Frontal cortex (tissue), 4 donors: Measurements from ENCODE around the gene SPON1. TPM values are rescaled to one million over a fixed set of nuclear protein-coding genes. Genes with fewer than 3 reads are reported as not detected.
"Not testable (repeated sequence)": the region's sequence is repeated elsewhere in the genome, so short reads cannot be mapped to it uniquely, and the experiment has no call there.

ENCODE experiments used
- DNase-seq, 2 donors: peaks; one replicate each; pipeline ENCODE4 v3.0.0; 2012; ENCODE audit warnings: low spot score in 2 of 2
- FAIRE-seq: peaks from 2 replicates; lab custom pipeline; 2012; peaks lifted over from hg19 to GRCh38; lab: Jason Lieb, UNC
- total RNA-seq: library from RNA; depleted of rRNA; stranded (reverse); fragments of >200 nt; gene quantifications from one replicate; pipeline ENCODE4 v1.2.3, GENCODE V29; 2014
- donor health status: control.
- donor health status: control.
- donor health status: control.

Gene SPON1
- total RNA-seq, 1 donor from 2014 or later, result 33.4 TPM

DNA sequence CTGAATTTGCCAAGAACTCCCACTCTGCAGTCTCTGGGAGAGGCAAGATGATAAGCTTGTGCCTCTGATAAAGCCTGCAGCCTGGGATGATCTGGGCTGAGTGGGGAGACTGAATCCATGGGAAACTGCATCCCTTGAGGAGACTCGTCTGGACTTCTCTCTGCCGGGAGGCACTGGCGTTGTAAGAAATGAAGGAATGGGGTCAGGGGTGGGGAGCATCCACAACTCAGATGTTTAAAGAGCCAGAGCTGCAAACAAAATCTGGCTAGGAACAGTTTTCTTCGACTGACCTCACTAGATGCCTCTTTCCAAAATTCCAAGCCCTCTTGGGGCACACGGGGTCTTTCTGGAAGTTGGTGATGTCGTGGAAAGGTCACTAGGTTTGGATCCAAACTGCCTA lies 64.4 kb downstream of the SPON1 start:
- DNase-seq, result no peak
- no peak for FAIRE-seq

DNA sequence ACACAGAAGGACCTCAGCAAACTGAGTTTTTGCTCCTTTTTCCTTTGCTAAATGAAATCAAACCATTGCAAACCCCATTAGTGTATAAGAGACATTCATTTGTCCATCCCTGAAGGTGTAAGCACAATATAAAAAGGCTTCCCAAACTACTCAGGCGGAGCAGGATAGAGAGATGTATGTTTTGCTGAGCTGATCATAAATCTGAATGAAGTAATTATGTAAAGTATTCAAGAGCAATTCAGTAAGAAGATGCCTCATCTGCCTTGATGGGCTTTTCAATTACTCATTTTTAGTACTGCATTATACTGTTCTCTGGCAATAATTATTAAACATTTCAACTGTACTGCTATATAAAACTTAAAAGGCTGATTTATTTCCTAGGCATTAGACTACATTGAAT lies 65.0 kb downstream of the SPON1 start:
- no peak for DNase-seq
- FAIRE-seq, result no peak

DNA sequence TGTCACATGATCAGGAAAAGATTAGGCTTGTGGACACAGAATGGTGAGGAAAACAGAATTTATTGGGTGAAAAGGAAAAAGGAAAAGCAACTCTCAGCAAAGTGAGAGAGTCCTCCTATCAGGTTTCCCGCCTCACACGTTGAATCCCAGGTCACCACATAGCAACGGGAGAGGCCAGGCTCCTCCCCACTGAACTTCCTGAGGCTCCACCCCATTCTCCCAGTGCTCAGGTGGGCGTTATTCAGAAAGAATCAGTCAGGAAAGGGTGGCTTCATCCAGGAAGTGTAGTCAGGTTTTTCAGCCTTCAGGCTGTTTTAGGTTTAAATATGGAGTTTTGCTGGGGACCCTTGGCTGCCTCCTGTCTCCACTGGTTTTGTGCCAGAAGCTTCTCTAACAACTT lies 66.9 kb downstream of the SPON1 start:
- FAIRE-seq, result no peak

DNA sequence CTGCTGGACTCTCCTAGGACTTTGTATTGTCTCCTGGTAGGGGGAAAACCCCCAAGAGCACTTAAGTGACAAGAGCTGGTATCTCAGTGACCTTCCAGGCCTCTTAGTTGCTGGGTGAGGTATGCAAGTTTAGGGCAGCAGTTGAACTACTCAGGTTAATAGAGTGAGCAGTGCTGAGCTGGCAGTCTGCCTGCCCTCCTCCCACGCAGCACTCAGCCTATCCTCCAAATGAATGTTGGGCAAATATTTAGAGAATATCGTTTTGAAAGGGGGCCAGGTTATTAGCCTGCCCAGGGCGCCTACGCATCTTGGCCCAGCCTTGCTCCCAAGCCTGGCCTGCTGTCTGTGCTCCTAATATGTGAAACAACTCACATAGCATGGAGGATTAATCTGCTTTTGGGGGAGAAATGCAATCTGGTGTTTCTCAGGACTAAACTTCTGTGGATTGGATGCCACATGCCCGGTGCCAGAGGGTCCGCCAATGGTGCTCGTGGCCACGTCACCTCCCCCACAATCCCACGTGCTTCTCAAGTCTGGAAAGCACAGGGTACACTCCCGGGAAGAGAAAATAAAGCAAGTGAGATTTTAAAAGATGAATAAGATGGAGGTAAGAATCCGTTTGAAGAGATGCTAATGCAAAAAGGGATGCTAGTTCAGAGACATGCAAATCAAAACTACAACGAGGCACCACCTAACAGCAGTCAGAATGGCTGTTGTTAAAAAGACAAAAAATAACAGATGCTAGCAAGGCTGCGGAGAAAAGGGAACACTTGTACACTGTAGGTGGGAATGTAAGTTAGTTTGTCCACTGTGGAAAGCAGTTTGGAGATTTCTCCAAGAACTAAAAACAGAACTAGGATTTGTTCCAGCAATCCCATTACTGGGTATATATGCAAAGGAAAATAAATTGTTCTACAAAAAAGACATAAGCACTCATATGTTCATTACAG lies 67.7 kb downstream of the SPON1 start:
- DNase-seq (no peak), FAIRE-seq (no peak)

More for the DNA sequence above, 66.9 kb downstream of the SPON1 start:
- DNase-seq, result no peak

DNA sequence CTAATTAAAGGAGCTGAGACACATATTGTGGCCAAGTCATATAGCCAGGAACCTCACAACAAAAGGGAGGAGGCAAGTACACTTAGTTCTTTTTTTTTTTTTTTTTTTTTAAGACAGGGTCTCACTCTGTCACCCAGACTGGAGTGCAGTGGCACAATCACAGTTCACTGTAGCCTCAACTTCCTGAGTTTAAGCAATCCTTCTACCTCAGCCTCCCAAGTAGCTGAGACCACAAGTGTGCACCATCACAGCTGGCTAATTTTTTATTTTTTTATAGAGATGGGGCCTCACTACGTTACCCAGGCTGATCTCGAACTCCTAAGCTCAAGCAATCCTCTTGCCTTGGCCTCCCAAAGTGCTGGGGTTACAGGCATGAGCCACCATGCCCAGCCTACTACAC lies 73.0 kb downstream of the SPON1 start:
- FAIRE-seq, DNase-seq: not testable (repeated sequence)

DNA sequence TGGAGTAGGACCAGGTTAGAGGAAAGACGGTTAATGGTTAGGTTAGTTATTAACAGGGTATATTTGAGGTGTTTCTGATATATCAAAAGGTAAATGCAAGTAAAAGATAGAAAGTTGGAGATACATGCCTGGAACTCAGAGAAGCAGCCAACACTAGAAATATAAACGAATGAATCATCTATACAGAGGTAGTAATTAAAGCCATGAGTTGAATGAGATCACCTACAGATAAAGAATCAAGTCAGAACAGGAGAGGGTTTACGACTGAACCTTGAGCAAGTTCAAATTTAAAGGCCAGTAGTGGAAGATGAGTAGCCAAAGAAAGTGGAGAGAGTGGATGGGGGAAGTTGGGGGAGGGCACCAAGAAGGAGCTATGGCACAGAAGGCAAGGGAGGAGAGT lies 73.9 kb downstream of the SPON1 start:
- DNase-seq (no peak), FAIRE-seq (no peak)

DNA sequence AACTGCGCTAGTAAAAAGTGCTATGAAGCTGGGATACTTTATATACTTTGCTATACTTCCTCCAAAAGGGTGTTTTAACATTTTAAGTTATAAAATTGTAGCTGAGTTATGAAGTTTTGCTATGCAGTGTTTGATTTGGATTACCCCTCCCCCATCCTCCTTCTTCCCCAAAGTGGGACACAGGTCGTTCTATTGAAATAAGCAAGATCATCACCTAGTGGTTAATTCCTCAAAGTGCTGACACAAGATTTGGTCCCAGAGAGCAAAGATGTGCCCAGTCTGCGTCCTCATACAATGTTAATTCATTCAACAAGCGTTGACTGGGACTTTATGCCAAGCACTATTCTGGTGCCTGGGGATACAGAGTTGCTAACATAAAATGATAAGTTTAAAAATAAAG lies 78.5 kb downstream of the SPON1 start:
- FAIRE-seq, result no peak
- no peak for DNase-seq

DNA sequence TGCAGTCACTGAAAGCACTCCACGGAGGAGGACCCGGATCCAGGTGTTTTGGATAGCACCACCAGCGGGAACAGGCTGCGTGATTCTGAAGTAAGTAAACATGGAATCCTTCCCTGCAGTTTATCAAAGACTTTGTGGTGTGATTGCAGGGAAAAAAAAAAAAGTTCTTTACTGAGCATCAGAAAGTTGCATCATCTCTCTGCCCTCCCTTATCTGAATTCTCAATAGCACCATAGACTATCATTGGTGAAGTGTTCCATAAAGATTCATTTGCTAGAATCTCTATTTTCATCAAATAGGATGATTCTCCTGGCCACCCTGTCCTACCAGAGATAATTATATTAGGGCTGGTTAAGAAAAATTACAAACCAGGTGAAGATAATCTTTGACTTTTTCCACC lies 79.0 kb downstream of the SPON1 start:
- FAIRE-seq, result no peak
- DNase-seq, result no peak

DNA sequence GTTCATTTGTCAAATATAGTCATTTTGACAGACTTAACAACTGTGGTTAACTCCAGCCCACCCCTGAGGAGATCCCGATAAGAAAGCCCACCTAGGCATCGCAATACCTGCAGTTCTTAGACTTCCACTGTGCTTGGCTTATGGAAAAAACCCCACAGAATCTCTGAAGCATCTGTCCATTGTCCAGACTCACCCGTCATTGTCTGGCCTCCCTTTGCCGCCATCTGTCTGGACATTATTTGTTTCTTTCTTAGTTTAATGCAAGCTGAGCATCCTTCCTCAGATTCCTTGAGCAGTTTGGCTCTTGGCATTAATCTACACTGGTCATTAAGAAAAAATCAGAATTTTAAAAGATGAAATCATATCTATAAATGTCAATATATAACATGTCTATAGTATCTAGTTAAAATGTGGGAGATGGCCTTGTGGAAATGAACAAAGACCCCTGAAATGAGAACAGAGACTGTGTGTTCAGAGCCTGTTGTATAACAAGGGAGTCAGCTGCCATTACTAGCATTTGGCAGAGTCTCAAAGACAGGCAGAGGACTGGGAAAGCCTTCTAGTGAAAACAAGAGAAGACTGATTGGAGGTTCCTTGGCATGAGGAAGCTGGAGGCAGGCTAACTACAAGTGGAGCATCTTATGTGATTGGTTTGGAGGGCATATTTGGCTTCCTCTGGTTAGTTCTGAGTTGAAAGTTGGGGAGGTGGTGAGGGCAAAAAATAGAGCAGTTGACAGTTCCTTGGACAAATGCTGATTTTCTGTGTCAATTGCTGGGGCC lies 80.4 kb downstream of the SPON1 start:
- FAIRE-seq (no peak), DNase-seq (peak in 1 of 2 donors; percentile 21)

DNA sequence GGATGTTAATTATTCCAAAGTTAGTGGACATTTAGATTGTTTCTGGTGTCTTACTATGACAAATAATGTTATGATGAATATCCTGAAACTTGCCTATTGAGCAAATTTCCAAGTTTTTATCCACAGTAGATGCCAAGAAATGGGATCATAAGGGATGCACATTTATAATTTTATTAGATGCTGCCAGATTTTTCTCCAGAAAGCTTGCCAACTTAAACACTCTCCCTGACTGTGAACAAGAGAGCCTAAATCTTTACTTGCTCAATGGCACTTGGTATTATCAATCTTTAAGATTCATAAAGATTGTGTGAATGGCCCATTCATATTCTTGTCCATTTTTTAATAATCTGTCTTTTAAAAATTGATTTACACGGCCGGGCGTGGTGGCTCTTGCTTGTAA lies 82.4 kb downstream of the SPON1 start:
- DNase-seq (no peak), FAIRE-seq (no peak)

DNA sequence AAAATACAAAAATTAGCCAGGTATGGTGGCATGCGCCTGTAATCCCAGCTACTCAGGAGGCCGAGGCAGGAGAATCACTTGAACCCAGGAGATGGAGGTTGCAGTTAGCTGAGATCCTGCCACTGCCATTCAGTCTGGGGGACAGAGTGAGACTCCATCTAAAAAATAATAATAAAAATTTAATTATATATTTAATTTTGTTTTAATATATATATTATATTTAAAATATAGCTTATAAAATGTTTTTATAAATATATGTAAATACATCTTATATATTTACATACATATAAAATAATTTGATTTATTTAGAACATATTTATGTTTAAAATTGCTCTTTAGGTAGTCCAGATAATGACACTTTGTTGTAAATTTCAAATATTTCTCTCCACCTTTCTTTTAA lies 82.9 kb downstream of the SPON1 start:
- FAIRE-seq (peak; percentile 80), DNase-seq (no peak)

DNA sequence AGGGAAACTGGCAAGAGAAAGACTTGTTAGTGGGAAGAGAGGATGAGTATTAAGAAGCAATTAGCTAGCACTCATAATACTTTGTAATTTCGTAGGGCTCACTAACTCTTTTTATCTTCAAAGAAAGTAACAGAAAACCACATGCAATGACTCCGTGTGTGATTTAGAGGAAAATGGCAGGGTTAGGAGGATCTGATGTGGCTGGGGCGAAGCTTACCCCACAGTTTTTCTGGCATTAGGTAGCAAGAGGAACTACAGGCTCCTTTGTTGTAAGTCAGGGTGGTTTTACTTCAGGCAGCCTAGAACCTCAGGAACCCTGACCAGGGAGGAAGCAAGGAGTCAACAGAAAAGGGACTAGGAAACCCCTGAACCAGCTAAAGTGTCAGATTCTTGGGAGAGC lies 89.7 kb downstream of the SPON1 start:
- FAIRE-seq, result no peak

DNA sequence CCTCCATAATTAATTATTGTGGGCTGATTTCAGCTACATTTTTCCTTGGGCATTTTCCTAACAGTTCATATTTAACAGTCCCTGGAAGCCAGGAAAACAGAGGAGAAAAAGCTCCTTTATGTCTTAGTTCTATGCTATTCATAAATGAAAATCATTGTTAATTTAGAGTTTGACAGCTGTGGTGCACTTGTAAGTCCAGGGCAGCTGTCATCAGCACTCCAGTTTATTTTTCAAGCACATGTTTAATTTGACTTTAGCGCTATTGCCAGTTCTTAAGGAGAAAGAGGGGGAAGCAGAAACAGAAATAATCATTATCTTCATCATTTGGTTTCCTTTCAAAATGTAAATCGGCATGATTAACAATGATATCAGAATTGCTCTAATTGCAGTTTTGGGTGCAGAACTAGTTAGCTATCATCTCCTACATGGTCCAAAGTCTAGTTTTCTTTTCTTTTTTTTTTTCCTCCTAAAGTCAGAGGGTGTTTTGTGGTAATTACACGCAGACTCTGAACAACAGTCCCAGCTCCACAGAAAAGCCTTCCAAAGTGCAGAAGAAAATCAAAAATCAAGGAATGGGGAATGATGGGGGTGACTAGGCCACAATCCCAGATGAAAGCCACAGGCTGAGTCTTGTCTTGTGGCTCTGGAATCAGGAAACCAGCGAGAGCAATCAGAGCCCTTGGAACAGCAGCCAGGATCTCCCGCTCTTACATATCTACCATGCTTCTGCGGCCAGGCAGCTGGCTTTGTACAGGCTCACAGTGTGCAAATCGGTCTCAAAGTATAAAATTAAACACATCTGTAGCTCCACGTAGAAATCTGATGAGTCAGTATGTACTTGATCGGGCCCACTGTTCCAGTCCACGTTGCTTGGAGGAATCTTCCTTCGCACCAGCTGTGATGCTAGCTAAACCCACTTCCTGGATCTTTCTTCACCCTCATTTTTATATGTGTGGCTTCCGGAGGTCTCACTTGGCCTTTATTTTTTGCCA lies 91.9 kb downstream of the SPON1 start:
- DNase-seq (no peak), FAIRE-seq (no peak)

More for the DNA sequence above, 89.7 kb downstream of the SPON1 start:
- no peak for DNase-seq

DNA sequence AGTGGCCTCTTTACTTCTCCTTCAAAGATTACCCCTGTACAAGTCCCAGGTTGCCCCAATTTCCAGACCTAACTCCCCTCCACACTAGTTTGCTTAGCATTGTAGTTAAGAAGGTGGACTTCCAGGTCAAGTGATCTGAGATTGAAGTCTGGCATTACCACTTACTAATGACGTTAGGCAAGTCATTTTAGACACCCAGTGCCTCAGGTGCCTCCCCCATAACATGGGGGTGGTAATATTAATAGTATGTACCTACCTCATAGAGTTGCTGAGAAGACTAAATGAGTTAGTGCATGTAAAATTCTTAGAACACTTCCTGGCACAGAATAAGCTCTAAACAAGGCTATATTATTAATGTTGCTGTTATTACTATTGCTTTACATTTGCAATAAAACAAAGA lies 93.4 kb downstream of the SPON1 start:
- FAIRE-seq (no peak), DNase-seq (no peak)

DNA sequence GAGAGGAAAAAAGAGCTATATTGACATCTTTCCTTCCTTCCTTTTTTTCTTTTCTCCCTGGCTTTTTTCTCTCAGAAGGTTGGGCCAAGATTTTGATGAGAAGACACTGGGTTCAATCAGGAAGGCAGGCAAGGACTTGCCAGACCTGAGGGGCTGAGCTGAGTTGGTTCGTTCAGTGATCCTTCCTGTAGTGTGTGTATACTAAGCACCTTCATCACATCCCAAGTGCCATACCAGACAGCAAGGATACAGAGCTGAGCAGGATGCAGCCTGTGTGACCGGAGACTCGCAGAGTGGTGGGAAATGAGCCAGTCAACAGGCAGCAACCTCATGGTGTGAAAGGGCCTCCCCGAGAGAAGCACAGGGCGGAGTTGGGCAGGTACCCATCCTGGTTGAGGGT lies 95.5 kb downstream of the SPON1 start:
- FAIRE-seq (no peak), DNase-seq (no peak)

DNA sequence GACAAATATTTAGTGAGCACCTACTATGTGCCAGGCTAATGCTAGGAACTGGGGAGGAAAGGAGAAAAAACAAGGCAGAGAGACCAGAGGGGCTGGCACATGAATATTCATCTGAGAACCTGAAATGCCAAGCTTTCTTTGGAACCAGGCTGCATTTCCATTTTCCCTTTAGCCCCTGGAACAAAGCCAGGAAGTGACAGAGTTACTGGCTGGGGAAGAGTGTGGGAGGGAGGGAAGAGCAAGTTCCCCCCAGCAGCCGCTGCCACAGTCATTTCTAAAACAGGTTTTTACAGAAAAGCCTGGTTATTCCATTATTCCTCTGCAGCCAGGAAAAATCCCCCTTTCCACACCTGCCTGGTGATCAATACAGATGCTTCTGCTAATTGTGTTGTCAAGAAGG lies 97.0 kb downstream of the SPON1 start:
- DNase-seq, result peak in 1 of 2 donors; percentile 18
- FAIRE-seq, result no peak

DNA sequence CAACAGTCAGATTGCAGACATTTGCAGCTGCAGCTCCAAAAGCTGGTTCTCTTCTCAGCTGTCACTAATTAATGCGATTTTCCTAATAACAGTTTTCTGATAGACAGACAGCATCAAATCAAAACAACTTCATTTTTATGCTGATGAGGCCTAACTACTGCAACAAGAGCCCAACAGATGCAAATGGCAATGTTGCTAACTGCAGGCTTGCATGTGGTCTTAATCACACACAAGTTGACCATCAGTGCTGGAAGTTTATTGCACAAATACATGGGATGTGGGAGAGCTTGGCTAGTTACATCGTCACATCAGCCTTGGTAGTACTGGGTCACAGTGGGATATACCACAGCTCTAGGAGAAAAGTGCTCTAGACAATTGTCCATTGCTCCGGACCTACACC lies 99.2 kb downstream of the SPON1 start:
- DNase-seq, result no peak
- no peak for FAIRE-seq

DNA sequence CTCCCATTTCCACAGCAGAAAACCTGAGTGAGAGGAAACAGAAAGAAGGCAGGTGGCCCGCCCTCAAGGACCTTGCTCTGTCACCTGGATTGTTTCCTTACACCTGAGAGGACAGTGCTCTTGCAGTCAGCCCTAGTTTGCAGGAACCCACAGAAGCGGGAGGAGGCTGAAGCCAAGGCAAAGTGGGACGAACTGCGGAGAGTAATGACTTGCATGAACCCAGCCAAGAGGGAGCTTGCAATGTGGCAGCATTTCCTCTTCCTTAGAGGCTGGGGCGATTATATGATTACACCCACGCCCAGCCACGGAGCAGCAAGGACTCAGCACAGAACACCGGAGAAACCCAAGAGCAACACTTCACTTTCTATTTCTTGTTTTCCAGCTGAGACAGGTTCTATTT lies 102.6 kb downstream of the SPON1 start:
- DNase-seq (peak in 1 of 2 donors; percentile 12), FAIRE-seq (no peak)

DNA sequence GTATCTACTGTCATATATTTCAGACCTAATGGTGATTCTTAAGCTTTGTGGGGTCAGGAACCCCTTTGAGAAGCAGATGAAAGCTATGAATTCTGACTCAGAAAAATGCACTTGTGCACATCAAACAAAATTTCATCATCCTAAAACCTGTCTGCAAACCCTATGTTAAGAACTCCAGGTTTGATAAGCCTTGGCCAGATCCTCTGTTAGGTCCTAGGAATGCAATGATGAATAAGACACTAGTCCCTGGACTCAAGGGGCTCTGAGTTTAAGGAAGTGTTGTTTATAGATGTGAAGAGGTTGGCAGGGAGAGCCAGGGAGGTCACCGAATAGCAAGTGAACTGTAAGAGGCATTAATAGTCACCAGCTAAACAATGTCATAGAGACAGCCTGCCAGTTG lies 103.2 kb downstream of the SPON1 start:
- no peak for DNase-seq
- FAIRE-seq, result no peak

DNA sequence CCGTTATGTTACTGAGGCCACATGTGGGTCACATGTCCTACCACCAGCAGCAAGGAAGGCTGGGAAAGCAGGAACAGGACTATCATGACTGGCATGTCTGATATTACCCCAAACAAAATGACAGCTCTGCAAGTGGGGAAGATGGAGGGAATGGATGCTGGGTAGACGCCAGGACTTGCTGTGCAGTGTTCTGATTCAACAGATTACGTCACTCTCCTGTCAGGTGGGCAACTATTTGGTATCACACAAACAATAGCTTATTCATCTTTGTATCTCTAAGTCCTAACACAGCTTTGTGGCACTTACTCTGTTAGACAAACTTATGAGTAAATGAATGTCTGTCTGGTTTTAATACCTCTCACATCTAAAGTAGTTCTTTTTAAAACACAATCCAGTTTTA lies 105.2 kb downstream of the SPON1 start:
- no peak for FAIRE-seq
- DNase-seq, result no peak
